Memory B cell (primary cell): ENCODE results near the gene IFNA13.
"Not testable (repeated sequence)": the region's sequence is repeated elsewhere in the genome, so short reads cannot be mapped to it uniquely, and the experiment has no call there.

Experiments used
- ATAC-seq: fragments of 150-1000 bp; cut with Tn5 transposase; 2 replicates; pipeline ENCODE4 v1.10.0; 2021; ENCODE audit warnings: low read depth, mild to moderate bottlenecking, moderate library complexity
- DNase-seq, 2 donors: peaks; one replicate each; pipeline ENCODE4 v3.0.0; 2022; ENCODE audit warnings: low spot score in 2 of 2
- H3K27ac Mint-ChIP-seq: one replicate; pipeline ENCODE4 v1.8.0; 2022; ENCODE audit warnings: mild to moderate bottlenecking, moderate library complexity, mixed read lengths
- H3K27me3 Mint-ChIP-seq: one replicate; pipeline ENCODE4 v1.8.0; 2022; ENCODE audit warnings: mixed read lengths
- H3K36me3 Mint-ChIP-seq: one replicate; pipeline ENCODE4 v1.8.0; 2022; ENCODE audit warnings: mild to moderate bottlenecking, mixed read lengths
- H3K4me1 Mint-ChIP-seq: one replicate; pipeline ENCODE4 v1.8.0; 2022; ENCODE audit warnings: mixed read lengths
- H3K4me3 Mint-ChIP-seq: one replicate; pipeline ENCODE4 v1.8.0; 2022; ENCODE audit warnings: mild to moderate bottlenecking, moderate library complexity, mixed read lengths
- H3K9me3 Mint-ChIP-seq: one replicate; pipeline ENCODE4 v1.8.0; 2022; ENCODE audit warnings: mixed read lengths

The IFNA13 gene

DNA sequence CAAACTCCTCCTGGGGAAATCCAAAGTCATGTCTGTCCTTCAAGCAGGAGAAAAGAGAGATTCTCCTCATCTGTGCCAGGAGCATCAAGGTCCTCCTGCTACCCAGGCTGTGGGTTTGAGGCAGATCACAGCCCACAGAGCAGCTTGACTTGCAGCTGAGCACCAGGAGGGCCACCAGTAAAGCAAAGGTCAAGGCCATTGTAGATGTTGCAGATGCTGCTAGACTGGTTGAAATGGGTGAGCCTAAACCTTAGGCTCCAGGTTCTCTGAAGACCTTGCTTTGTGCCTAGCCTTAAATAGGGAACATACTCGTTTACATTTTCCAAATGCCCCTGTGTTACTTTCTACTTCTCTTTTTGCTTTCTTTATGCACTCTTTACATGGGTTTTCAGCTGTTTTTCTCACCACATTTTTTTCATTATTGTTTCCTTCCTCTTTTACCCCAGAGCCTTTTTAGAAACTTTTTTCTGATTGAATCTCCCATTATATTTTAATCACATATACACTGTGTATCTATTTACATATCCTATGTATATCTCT lies 17.3 kb upstream of the IFNA13 start, which contains the start of gene IFNA2:
Gene IFNA2 (minus strand): TSS at position 268 of the 540 bp plus-strand sequence. CDS start 69 bp downstream, at position 199.
- Mint-ChIP-seq H3K4me3 (no peak within 1 kb of the TSS), H3K9me3 (no peaks in the 10 kb centered on the region), H3K4me1 (peaks cover 18% of the 10 kb centered on the region), H3K36me3 (no peaks in the 10 kb centered on the region), H3K27me3 (peaks cover 8% of the 10 kb centered on the region), H3K27ac (no peak within 1 kb of the TSS)
- DNase-seq: peak in 1 of 2 donors; percentile 23
- ATAC-seq: peak; percentile 47

DNA sequence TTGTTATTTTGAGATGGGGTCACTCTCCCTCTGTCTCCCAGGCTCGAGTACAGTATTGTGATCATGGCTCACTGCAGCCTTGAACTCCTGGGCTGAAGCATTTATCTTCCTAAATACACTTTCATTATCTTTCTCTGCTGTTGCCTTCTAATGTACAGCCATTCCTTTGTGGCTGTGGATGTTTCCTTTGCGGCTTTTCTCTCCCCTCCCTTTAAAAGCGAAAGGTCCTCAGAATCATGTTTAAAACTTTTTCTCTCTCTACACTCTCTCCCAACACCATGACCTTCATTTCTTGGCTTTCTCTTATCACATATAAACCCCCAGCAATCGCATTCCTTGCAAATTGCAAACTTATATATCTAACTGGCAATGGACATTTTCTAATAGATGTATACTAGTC lies 15.8 kb upstream of the IFNA13 start:
- Mint-ChIP-seq H3K9me3 (no peaks in the 10 kb centered on the region), H3K27me3 (peaks cover 8% of the 10 kb centered on the region), H3K4me3 (no peak overlapping the region), H3K36me3 (no peaks in the 10 kb centered on the region), H3K4me1 (peaks cover 18% of the 10 kb centered on the region), H3K27ac (no peak overlapping the region)
- ATAC-seq (no peak), DNase-seq (no peak)

DNA sequence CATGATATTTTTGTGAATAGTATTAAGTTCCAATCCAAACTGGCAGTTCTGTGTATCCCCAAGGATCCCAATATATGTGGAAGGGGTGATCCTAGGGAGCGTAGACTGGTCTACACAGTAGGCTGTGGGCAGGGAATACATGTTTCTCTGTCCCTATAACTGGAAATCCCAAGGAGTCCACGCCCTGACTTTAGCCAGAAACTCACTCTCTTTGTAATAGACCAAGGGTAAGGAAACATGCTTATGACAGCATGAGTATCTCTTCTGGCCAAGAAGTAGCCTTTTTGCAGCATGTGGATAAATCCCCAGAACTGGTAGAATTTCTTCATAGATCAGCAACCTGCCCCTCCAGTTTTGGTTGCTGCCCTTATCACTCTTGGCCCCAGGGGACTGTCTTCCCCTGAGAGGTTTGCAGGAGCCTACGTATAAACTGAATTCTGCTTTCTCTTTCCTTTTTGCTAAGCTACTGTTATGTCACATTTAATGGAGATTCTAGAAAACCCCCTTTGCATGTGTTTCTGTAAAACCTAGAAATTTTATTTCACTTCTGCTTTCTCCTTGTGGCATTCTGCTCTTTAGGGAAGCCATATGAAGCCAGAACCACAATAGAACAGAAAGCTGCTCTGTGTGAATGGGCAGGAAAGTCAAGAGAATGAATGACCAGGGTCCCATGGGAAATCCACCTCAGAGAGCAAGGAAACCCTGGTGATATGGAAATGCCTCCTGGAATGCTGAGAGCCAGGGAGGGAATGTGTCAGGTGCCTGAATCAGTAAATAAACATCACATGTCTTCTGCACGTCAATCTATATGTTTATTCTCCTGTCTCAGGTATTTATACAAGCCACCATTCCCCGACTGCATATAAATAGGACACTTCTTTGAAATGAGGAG lies 13.8 kb upstream of the IFNA13 start:
- DNase-seq (peak; percentile 65 to 81), ATAC-seq (peak; percentile 92)
- Mint-ChIP-seq H3K9me3 (peaks cover 1% of the 10 kb centered on the region), H3K36me3 (no peaks in the 10 kb centered on the region), H3K4me3 (no peak overlapping the region), H3K27me3 (peaks cover 5% of the 10 kb centered on the region), H3K4me1 (peaks cover 16% of the 10 kb centered on the region), H3K27ac (peak overlapping the region; percentile 7)

DNA sequence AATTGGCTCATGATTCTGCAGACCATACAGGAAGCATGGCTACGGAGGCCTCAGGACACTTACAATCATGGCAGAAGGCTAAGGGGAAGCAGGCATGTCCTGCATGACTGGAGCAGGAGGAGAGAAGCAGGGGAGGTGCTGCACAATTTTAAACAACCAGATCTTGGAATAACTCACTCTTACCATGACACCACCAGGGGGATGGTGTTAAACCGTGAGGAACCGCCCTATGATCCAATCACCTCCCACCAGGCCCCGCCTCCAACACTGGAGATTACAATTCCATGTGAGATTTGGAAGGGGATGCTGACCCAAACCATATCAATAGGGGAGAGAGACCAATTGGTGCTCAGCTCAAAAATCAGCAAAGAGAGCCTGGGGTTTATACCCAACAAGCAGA lies 3.6 kb upstream of the IFNA13 start:
- not testable (repeated sequence) for H3K4me1 Mint-ChIP-seq

DNA sequence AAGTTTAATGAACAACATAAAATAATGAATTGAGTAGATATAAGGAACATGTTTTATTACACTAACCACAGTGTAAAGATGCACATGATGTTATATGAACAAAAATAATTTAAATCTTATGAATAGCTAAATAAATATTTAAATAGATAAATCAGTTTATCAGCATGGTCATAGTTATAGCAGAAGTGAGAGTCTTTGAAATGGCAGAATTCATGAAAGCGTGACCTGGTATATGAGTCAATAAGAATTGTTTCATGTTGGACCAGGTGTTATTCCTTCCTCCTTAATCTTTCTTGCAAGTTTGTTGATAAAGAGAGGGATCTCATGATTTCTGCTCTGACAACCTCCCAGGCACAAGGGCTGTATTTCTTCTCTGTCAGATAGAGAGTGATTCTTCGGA lies 688 bp downstream of the IFNA13 start:
- peaks cover 10% of the 10 kb centered on the region for H3K27me3 Mint-ChIP-seq
- peak; percentile 97 for ATAC-seq
- not testable (repeated sequence) for H3K4me3 Mint-ChIP-seq, DNase-seq, H3K27ac Mint-ChIP-seq, H3K9me3 Mint-ChIP-seq, H3K4me1 Mint-ChIP-seq, H3K36me3 Mint-ChIP-seq

More for the DNA sequence above, 3.6 kb upstream of the IFNA13 start:
- not testable (repeated sequence) for H3K27ac Mint-ChIP-seq, H3K4me3 Mint-ChIP-seq, H3K9me3 Mint-ChIP-seq, ATAC-seq, H3K36me3 Mint-ChIP-seq, DNase-seq
- peaks cover 13% of the 10 kb centered on the region for H3K27me3 Mint-ChIP-seq

DNA sequence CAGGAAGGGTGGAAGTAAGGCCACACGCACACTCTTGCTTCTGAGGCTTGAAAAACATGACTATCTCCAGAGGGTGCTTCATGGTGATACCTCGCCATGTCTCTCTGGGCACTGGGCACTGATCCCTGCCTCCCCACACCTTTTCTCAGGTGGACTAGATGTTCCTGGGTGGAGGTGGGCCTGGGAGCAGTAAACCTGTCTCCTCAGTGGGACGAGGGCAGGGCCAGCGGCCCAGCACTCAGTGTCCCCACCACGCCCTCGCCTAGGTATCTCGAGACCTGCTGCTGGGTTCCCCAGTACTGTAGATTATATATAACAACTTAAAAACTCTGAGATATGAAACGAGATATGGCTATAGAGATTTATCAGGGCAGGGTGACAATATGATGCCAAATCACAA lies 5.6 kb downstream of the IFNA13 start:
- H3K36me3 Mint-ChIP-seq: no peaks in the 10 kb centered on the region
- no peak overlapping the region for H3K27ac Mint-ChIP-seq
- no peak overlapping the region for H3K4me3 Mint-ChIP-seq
- DNase-seq (no peak), ATAC-seq (no peak)
- no peaks in the 10 kb centered on the region for H3K9me3 Mint-ChIP-seq
- peaks cover 5% of the 10 kb centered on the region for H3K27me3 Mint-ChIP-seq
- peaks cover 19% of the 10 kb centered on the region for H3K4me1 Mint-ChIP-seq

DNA sequence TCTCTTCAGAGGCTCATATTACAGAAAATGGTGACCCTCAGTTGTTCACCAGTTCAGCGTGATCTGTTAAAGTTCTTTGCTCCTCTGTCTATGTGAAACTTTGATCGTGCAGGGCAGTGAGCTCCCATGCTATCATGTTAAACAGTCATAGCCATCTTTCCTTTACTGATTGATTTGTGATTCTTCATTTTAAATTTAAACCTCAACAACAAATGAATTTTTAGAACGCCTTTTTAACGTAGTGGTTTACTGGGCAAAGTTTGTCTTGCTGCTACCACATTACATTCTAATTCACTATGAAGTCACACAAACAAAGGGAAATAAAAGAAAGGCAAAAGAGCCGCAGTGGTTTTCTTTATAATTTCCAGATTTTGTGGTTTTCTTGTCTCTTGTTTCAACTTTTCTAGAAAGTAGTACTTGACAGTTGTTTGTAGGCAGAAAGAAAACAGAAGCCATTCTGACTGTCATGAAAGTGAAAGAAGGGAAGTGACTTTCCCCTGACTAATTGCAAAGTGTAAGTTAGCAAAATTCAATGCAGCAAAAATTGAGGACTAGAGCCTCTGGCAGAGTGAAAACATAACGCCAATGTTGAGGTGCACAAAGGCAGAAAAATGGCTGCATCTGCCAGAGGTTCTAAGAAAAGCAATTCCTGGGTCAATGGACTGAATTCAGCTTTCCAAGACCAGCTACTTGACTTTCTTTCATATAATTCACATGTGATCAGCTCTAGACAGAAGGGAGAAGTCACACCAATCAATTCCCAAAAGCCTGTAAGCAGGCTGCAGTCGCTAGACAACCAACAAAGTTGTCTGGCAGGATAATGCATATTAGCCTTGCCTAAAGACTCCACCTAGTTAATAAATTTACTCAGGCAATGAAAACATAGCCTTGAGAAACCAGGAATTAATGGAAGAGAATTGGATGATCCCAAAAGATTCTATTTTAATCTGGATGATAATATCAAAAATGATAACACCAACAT lies 10.1 kb downstream of the IFNA13 start:
- peak; percentile 81 for ATAC-seq
- Mint-ChIP-seq H3K27ac (no peak overlapping the region), H3K4me1 (peaks cover 13% of the 10 kb centered on the region), H3K27me3 (peaks cover under 1% of the 10 kb centered on the region), H3K9me3 (peaks cover 3% of the 10 kb centered on the region), H3K36me3 (peaks cover 3% of the 10 kb centered on the region), H3K4me3 (peak overlapping the region; percentile 34)
- DNase-seq: peak in 1 of 2 donors; percentile 10

DNA sequence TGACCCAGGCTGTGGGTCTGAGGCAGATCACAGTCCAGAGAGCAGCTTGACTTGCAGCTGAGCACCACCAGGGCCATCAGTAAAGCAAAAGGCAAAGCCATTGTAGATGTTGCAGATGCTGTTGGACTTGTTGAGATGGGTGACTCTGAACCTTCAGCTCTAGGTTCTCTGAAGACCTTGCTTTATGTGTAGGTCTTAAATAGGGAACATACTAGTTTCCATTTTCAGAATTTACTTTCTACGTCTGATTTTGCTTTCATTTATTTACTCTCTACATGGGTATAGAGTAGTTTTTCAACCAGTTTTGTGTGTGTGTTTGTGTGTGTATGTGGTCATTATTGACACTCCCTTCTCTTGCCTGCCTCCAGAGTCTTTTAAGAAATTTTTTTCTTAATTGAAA lies 17.1 kb downstream of the IFNA13 start, which contains the start of gene IFNA6:
Gene IFNA6 (minus strand): TSS at position 101 of the 400 bp plus-strand sequence. CDS start 0 bp downstream, at position 101.
- Mint-ChIP-seq H3K27me3 (peaks cover 11% of the 10 kb centered on the region), H3K4me1 (no peaks in the 10 kb centered on the region), H3K9me3 (peaks cover 3% of the 10 kb centered on the region), H3K27ac (no peak within 1 kb of the TSS), H3K36me3 (peaks cover 3% of the 10 kb centered on the region), H3K4me3 (no peak within 1 kb of the TSS)
- DNase-seq: no peak
- ATAC-seq: no peak

DNA sequence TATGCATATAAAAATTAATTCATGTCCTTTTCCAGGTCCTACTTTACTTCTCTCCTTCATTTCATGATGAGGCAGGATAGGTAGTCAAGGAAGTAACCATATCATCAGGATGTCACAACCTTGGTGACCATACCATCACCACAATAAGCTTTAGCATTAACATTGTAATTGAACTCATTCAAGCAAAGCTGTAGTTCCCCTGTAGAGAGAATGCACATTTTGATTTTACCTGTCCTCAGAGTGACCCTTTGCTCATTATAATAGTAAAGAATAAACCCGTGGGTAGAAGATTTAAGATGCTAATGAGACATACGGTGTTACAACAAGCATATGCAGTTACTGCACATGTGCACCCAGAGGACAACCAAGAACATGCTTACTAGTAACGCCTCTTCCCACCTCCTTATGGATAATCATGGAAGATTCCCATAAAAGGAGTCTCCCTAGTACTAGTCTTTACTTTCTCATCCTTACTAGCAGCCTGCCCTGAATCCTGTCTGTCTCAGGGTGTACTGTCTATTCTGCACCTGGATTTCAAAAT lies 19.4 kb downstream of the IFNA13 start:
- peaks cover 3% of the 10 kb centered on the region for H3K36me3 Mint-ChIP-seq
- DNase-seq (no peak), ATAC-seq (no peak)
- peaks cover 2% of the 10 kb centered on the region for H3K9me3 Mint-ChIP-seq
- peaks cover 6% of the 10 kb centered on the region for H3K4me1 Mint-ChIP-seq
- H3K27me3 Mint-ChIP-seq: peaks cover 16% of the 10 kb centered on the region
- no peak overlapping the region for H3K4me3 Mint-ChIP-seq
- H3K27ac Mint-ChIP-seq: no peak overlapping the region

DNA sequence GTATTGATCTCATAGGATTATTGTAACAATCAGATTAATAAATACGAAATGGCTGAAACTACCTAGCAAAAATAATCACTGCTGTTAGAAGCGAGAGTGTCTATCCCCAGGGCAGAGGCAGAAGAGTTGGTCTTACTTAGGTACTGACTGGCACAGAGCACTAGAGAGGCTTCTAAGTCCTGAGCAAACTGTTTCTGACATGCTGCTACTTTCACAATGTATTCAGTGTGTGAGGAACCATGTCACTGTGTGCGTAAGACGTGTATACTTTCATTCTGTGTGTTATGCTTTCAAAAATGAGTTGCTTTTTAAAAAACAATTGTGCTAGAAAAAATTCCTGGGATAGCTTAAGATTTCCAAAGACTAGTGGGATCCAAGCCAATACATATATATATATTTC lies 27.1 kb downstream of the IFNA13 start:
- H3K4me1 Mint-ChIP-seq: peaks cover 6% of the 10 kb centered on the region
- DNase-seq (no peak), ATAC-seq (no peak)
- no peak overlapping the region for H3K4me3 Mint-ChIP-seq
- peaks cover 3% of the 10 kb centered on the region for H3K36me3 Mint-ChIP-seq
- peaks cover 17% of the 10 kb centered on the region for H3K27me3 Mint-ChIP-seq
- no peak overlapping the region for H3K27ac Mint-ChIP-seq
- H3K9me3 Mint-ChIP-seq: peaks cover 2% of the 10 kb centered on the region

DNA sequence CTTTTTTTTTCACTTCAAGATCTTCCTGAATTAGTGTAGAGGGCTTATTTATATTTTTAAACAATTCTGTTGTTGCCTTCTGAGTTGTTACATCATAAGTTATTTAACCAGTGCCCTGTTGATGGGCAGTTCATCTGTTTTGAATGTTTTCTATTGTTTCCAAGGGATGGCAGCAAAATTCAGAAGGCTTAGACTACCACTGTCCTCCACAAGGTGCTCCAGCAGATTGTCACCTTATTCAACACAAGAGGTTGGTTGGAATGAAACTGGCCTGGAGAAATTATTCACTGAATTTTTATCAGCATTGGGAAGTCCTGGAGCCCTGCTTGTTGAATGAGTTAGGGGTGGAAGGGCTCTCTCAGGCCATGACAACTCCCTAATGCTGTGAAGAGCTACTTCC lies 31.4 kb downstream of the IFNA13 start:
- no peak overlapping the region for H3K27ac Mint-ChIP-seq
- H3K27me3 Mint-ChIP-seq: peaks cover 5% of the 10 kb centered on the region
- no peaks in the 10 kb centered on the region for H3K9me3 Mint-ChIP-seq
- DNase-seq (no peak), ATAC-seq (no peak)
- H3K36me3 Mint-ChIP-seq: peaks cover 10% of the 10 kb centered on the region
- H3K4me3 Mint-ChIP-seq: peak overlapping the region; percentile 51
- peaks cover 21% of the 10 kb centered on the region for H3K4me1 Mint-ChIP-seq

DNA sequence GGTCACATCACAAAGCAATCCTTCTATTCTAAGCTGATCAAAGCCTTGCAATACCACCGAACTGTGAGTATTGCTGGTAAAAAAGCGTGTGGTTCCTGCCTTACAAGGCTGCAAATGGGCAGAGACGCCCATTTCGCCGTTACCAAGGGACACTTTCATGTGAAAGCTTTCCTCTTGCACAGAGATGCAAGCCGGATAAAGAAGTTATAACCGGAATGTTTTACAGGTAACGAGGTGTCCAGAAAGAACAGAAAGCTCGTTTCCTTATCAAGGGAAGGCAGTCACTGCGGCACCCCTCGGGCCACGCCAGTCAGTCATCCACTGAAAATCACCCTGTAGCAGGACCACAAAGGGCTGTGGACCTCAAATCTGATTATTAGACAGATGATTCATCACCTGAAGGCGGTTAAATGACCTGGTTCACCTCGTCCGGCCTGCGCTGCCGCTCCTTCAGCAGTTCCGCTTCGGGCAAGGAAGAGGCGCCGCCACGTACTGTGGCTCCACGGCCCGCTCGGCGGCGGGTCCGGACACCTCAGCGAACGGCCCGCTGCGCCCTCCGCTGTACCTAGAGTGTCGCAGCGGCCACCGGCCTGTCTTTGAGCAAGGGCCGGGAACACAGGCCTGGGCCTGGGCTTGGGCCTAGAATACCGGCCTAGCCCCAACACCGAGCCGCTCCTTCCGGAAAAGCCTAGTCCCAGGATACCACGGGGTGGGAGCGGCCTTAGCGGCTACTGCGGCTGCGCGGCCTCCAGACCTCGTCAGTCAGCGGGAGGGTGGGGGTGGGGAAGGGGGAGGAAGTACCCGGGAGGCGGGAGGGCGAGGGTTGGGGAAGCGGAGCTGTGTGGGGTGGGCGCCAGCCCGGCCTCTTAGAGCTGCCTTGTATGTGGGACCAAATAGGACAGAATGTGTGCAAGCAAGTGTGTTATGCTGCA lies 32.9 kb downstream of the IFNA13 start, which contains the start of gene KLHL9:
Gene KLHL9 (minus strand): TSS at position 704 of the 932 bp plus-strand sequence. CDS start 545 bp downstream, at position 159.
- H3K4me1 Mint-ChIP-seq: peaks cover 29% of the 10 kb centered on the region

More for the DNA sequence above, 32.9 kb downstream of the IFNA13 start, which contains the start of gene KLHL9:
- Mint-ChIP-seq H3K27ac (peak within 1 kb of the TSS; percentile 89), H3K4me3 (peak within 1 kb of the TSS; percentile 88), H3K36me3 (peaks cover 13% of the 10 kb centered on the region), H3K27me3 (peaks cover 5% of the 10 kb centered on the region), H3K9me3 (no peaks in the 10 kb centered on the region)
- ATAC-seq: peak; percentile 84
- peak; percentile 76 to 79 for DNase-seq
